A549 (cell line): Measurements from ENCODE around the gene SSTR3.

Source experiments
- CEBPB ChIP-seq, 2 experiments: fragments of >200 bp in 1 of 2; sonication (Bioruptor Twin) in 1 of 2; formaldehyde crosslinking in 1 of 2; IDR thresholded peaks; 2 replicates each; pipeline ENCODE4 v1.6.1; 2012 to 2016
- HDAC2 ChIP-seq: fragments of 200-600 bp; sonication (generic); IDR thresholded peaks from 2 replicates; pipeline ENCODE4 v1.6.1; 2016
- JUN ChIP-seq, 2 experiments: fragments of >200 bp; sonication (Bioruptor Twin); formaldehyde crosslinking; IDR thresholded peaks; 2 replicates in 1 of 2; 3 replicates in 1 of 2; pipeline ENCODE4 v1.6.1; 2016 to 2017
- MAFK ChIP-seq: fragments of 450-650 bp; IDR thresholded peaks from 2 replicates; pipeline ENCODE4 v1.6.1; 2014; ENCODE audit not compliant: partially characterized antibody
- NR3C1 ChIP-seq: fragments of >200 bp; sonication (Bioruptor Twin); formaldehyde crosslinking; IDR thresholded peaks from 3 replicates; pipeline ENCODE4 v1.6.1; 2017
- PHF8 ChIP-seq: fragments of 200-600 bp; sonication (generic); IDR thresholded peaks from 2 replicates; pipeline ENCODE4 v1.6.1; 2016; ENCODE audit warnings: low read depth, mild to moderate bottlenecking, antibody characterized with exemption, moderate library complexity, borderline replicate concordance
- POLR2A ChIP-seq: IDR thresholded peaks from 2 replicates; pipeline ENCODE4 v1.6.1; 2012; ENCODE audit warnings: mild to moderate bottlenecking, low read length
- RAD21 ChIP-seq, 2 experiments: fragments of >200 bp in 1 of 2; sonication (Bioruptor Twin) in 1 of 2; formaldehyde crosslinking in 1 of 2; IDR thresholded peaks in 1 of 2; conservative IDR thresholded peaks in 1 of 2; 2 replicates in 1 of 2; 3 replicates in 1 of 2; pipeline ENCODE4 v1.6.1; 2012 to 2018; ENCODE audit warnings: inconsistent platforms in 1 of 2
- RNF2 ChIP-seq: fragments of 200-600 bp; sonication (generic); IDR thresholded peaks from 2 replicates; pipeline ENCODE4 v1.6.1; 2016; ENCODE audit warnings: low read depth, mild to moderate bottlenecking, antibody characterized with exemption, moderate library complexity, borderline replicate concordance
- SREBF2 ChIP-seq: fragments of 450-650 bp; IDR thresholded peaks from 2 replicates; pipeline ENCODE4 v1.6.1; 2014; ENCODE audit warnings: mild to moderate bottlenecking, moderate library complexity
- TF ChIP-seq, protein P1 (sequence below): fragments of >200 bp; sonication (Bioruptor Twin); formaldehyde crosslinking; IDR thresholded peaks from 3 replicates; pipeline ENCODE4 v1.5.1; 2016
- TF ChIP-seq, protein P2 (sequence below): fragments of 200-600 bp; sonication (generic); IDR thresholded peaks from 2 replicates; pipeline ENCODE4 v1.6.1; 2016; ENCODE audit warnings: antibody characterized with exemption, mild to moderate bottlenecking, moderate library complexity
- TF ChIP-seq, protein P3 (sequence below): fragments of 450-650 bp; IDR thresholded peaks from 2 replicates; pipeline ENCODE4 v1.6.1; 2014; ENCODE audit warnings: antibody characterized with exemption

DNA sequence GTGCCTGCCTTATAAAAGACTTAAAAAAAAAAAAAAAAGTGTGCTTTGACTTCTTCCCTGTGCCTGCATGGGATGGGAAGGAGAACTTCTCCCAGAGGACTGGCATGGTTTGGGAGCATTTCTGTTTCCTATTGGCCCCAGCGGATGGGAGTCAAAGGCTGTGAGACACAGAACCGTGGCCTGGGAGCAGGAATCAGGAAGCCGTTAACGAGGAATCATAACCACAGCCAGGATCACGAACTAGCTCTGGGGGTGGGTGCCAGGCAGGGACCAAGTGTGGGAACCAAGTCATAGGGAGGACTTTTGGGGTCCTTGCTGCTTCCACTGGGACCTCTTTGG, 24.8 kb downstream of the SSTR3 start:
- TF ChIP-seq CEBPB (IDR thresholded peaks at IDR 0.05) (no peak), JUN (IDR thresholded peaks at IDR 0.05) (no peak; a peak in 1 of 5 replicates), PHF8 (no peak), SREBF2 (no peak), RNF2 (no peak), POLR2A (no peak), MAFK (no peak), HDAC2 (no peak), RAD21 (conservative IDR thresholded peaks at IDR 0.05 in 1 of 2, IDR thresholded peaks at IDR 0.05 in 1 of 2) (no peak), NR3C1 (no peak)
- TF ChIP-seq, protein P1, sequence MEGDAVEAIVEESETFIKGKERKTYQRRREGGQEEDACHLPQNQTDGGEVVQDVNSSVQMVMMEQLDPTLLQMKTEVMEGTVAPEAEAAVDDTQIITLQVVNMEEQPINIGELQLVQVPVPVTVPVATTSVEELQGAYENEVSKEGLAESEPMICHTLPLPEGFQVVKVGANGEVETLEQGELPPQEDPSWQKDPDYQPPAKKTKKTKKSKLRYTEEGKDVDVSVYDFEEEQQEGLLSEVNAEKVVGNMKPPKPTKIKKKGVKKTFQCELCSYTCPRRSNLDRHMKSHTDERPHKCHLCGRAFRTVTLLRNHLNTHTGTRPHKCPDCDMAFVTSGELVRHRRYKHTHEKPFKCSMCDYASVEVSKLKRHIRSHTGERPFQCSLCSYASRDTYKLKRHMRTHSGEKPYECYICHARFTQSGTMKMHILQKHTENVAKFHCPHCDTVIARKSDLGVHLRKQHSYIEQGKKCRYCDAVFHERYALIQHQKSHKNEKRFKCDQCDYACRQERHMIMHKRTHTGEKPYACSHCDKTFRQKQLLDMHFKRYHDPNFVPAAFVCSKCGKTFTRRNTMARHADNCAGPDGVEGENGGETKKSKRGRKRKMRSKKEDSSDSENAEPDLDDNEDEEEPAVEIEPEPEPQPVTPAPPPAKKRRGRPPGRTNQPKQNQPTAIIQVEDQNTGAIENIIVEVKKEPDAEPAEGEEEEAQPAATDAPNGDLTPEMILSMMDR, result no peak
- TF ChIP-seq, protein P2, sequence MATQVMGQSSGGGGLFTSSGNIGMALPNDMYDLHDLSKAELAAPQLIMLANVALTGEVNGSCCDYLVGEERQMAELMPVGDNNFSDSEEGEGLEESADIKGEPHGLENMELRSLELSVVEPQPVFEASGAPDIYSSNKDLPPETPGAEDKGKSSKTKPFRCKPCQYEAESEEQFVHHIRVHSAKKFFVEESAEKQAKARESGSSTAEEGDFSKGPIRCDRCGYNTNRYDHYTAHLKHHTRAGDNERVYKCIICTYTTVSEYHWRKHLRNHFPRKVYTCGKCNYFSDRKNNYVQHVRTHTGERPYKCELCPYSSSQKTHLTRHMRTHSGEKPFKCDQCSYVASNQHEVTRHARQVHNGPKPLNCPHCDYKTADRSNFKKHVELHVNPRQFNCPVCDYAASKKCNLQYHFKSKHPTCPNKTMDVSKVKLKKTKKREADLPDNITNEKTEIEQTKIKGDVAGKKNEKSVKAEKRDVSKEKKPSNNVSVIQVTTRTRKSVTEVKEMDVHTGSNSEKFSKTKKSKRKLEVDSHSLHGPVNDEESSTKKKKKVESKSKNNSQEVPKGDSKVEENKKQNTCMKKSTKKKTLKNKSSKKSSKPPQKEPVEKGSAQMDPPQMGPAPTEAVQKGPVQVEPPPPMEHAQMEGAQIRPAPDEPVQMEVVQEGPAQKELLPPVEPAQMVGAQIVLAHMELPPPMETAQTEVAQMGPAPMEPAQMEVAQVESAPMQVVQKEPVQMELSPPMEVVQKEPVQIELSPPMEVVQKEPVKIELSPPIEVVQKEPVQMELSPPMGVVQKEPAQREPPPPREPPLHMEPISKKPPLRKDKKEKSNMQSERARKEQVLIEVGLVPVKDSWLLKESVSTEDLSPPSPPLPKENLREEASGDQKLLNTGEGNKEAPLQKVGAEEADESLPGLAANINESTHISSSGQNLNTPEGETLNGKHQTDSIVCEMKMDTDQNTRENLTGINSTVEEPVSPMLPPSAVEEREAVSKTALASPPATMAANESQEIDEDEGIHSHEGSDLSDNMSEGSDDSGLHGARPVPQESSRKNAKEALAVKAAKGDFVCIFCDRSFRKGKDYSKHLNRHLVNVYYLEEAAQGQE, result no peak
- TF ChIP-seq, protein P3, sequence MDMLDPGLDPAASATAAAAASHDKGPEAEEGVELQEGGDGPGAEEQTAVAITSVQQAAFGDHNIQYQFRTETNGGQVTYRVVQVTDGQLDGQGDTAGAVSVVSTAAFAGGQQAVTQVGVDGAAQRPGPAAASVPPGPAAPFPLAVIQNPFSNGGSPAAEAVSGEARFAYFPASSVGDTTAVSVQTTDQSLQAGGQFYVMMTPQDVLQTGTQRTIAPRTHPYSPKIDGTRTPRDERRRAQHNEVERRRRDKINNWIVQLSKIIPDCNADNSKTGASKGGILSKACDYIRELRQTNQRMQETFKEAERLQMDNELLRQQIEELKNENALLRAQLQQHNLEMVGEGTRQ, result no peak
